C4-2B (cell line): ENCODE data around the gene GALNT9.

Source experiments
- ZFX ChIP-seq: fragments of 450-650 bp; IDR thresholded peaks from 2 replicates; pipeline ENCODE4 v1.6.1; 2017
- TF ChIP-seq, protein P1 (sequence below): fragments of 450-650 bp; conservative IDR thresholded peaks from 2 replicates; pipeline ENCODE4 v1.5.1; 2017; ENCODE audit warnings: mild to moderate bottlenecking

DNA sequence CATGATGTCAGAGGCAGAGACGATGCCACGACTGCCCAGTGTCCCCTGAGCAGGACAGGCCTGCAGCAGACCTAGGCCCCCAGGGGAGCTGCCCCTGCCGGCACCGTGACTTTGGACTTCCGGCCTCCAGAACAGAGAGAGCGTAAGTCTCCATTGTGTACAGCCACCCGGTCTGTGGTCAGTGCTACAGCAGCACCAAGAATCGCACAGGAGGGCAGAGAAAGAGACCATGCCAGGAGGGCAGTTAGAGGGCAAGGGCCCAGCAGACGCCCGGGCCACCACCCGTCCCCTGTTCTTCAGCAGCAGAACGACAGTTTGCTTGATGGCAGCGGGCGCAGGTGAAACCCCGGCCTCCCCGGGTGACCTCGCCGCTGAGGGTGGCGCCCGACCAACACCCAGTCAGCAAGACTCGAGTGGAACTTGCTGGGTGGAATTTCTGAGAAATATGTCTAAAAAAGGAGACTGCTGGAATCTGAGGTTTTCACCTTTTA, 19.7 kb downstream of the GALNT9 start:
- no peak for TF ChIP-seq ZFX
- TF ChIP-seq, protein P1, sequence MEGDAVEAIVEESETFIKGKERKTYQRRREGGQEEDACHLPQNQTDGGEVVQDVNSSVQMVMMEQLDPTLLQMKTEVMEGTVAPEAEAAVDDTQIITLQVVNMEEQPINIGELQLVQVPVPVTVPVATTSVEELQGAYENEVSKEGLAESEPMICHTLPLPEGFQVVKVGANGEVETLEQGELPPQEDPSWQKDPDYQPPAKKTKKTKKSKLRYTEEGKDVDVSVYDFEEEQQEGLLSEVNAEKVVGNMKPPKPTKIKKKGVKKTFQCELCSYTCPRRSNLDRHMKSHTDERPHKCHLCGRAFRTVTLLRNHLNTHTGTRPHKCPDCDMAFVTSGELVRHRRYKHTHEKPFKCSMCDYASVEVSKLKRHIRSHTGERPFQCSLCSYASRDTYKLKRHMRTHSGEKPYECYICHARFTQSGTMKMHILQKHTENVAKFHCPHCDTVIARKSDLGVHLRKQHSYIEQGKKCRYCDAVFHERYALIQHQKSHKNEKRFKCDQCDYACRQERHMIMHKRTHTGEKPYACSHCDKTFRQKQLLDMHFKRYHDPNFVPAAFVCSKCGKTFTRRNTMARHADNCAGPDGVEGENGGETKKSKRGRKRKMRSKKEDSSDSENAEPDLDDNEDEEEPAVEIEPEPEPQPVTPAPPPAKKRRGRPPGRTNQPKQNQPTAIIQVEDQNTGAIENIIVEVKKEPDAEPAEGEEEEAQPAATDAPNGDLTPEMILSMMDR: no peak
